ENCODE measurements around the gene SERPINB13. TPM values are rescaled to one million over a fixed set of nuclear protein-coding genes. Genes with fewer than 3 reads are reported as not detected.

Gene SERPINB13, protein sequence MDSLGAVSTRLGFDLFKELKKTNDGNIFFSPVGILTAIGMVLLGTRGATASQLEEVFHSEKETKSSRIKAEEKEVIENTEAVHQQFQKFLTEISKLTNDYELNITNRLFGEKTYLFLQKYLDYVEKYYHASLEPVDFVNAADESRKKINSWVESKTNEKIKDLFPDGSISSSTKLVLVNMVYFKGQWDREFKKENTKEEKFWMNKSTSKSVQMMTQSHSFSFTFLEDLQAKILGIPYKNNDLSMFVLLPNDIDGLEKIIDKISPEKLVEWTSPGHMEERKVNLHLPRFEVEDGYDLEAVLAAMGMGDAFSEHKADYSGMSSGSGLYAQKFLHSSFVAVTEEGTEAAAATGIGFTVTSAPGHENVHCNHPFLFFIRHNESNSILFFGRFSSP
- polyA plus RNA-seq (ENCODE audit: insufficient read length in 4 of 4), result not detected

DNA sequence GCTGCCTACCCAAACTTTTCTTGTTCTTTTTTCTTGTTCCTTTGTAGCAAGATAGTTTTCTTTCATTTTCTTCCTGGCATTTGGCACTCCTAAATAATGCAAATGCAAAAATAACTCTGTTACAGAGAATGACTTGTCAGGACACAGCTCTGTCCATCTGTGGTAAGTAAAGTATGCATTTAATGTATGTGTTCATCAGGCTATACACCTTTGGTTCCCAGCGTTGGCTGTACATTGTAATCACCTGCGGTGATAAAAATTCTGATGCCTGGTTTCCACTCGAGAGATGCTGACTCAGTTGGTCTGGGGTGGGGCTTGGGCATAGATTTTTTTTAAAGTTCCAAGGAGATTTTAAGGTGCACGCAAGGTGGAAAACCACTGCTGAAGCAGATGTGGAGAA is at the start of gene SERPINB13:
Gene SERPINB13 (plus strand): TSS at position 378 of the 400 bp plus-strand sequence. CDS start 1,325 bp downstream, outside the sequence.
- no peak for DNase-seq (ENCODE audit: low read depth in 4 of 4, low spot score in 2 of 4)

DNA sequence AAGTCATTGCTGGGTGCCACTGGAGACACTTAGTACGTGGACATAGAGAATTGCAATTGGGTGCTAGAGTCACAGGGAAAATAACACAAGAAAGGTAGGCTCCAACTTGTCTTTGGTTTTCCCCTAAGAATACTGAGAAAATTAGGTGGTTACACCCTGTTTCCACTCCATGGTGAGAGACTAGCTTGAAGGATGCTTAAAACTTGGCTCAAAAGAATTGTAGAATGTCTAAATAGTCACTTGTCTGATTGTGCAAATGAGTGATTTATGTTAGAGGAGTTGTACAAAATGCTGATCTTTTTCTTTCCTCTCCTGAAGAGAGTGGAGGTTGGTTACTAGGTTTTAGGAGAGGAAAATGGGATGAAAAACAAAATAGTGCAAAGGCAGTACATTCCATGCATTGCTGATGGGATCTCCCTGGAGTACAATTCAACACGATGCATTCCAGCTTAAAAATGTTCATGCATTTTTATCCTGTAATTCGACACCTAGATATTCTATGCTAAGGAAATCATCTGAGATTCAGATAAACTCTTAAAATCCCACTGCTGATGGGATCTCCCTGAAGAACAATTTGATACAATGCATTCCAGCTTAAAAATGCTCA is 47.1 kb upstream of the SERPINB13 start:
- DNase-seq (ENCODE audit: low read depth in 4 of 4, low spot score in 2 of 4), result no peak

DNA sequence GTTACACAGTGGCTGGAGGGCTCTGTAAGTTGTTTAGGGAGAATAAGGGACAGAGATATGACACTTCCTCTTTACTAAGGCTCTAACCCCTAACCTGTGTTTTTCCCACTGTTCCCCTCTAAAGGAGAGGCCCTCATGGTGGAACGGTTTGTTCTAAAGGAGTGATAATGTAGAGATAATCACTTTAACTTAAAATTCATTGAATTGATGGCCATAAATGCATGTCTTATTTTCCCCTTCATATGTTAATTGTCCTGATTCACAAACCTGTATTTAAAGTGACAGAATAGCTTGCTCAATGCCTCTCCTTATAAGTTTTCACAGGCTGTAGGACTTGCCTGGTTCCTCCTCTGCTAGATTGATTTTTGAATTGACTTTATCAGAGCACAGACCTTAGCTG is 45.1 kb upstream of the SERPINB13 start, which contains the start of gene SERPINB12:
Gene SERPINB12 (plus strand): TSS at position 301 of the 400 bp plus-strand sequence. CDS start 13,791 bp downstream, outside the sequence.
- no peak for DNase-seq (ENCODE audit: low read depth in 4 of 4, low spot score in 2 of 4)

- DNase-seq (ENCODE audit: low read depth in 4 of 4, low spot score in 2 of 4), result no peak
Measured at GRCh38 chr18:63544017-63544416, 43.1 kb upstream of the SERPINB13 start.

- no peak for DNase-seq (ENCODE audit: low read depth in 4 of 4, low spot score in 2 of 4)
Measured at GRCh38 chr18:63545000-63545399, 42.1 kb upstream of the SERPINB13 start.

DNA sequence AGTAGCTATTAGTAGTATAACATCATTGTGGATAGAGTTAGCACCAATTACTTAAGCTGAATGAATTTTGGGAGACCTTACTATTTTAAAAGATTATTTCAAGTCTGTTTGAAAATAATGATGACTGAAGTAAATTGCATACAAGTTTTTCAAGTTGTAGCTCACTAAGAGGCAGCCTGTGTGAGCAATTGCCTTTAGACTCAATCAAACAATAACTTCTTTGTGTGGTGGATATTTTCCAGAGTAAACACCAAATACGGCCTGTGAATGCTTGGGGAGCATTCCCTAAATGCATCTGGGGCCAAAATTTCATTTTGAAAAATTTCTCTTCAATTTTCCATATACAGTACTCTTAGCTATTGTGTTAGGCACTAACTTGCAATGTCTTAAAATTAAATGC is 37.1 kb upstream of the SERPINB13 start:
- no peak for DNase-seq (ENCODE audit: low read depth in 4 of 4, low spot score in 2 of 4)

DNA sequence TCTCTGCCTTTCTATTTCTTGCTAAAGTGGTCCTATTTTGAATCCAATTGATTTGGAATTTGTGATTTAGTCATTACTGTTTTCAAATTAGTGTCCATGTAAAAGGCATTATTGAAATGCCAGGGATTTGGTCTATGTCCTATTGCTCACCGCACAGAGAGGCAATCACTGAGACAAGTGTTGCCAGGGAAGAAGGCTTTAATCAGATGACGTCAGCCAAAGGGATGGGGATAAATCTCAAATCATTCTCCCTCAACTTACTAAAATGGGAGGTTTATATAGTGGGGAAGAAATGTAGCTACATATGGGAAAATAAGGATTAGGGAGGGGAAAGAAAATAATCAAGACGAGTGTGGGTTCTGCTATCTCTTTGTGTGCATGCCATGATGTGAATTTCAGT is 35.4 kb upstream of the SERPINB13 start:
- DNase-seq (ENCODE audit: low read depth in 4 of 4, low spot score in 2 of 4), result no peak

DNA sequence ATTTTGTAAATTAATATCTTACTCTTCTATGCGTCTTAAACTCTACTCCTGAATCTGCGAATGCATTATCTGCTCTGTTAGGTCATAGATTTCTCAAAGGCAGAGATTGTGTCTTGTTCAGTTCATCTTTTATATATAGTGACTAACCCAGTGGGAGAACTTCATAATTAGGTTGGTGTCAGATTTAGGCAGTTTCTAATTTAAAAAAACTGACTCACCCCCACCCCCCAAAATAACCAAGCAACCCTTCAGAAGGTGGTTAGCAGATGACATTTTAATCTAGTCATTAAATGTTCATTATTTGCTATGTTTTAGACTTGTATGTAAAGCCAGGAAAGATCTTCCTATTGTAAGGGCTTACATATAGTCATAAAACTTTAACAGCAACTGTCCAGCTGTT is 34.6 kb upstream of the SERPINB13 start:
- DNase-seq (ENCODE audit: low read depth in 4 of 4, low spot score in 2 of 4), result no peak

DNA sequence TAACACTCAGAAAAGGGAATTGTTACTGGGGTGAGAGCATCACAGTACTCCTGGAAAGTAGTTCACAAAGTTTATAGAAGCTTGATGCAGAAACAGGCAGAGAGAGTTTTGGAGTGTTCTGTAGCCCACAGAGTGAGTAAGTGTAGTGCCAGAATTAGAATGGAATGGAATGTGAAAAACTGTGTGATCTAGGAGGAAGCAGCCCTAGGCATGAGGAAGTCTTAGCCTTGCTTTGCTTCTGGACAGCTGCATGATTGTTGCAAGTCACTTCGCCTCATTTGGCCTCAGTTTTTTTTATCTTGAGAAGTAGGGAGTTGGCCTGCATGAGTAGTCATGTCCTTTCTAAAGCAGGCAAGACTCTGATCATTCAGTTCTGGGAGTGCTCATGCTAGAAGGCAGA is 34.1 kb upstream of the SERPINB13 start:
- DNase-seq (ENCODE audit: low read depth in 4 of 4, low spot score in 2 of 4), result no peak

DNA sequence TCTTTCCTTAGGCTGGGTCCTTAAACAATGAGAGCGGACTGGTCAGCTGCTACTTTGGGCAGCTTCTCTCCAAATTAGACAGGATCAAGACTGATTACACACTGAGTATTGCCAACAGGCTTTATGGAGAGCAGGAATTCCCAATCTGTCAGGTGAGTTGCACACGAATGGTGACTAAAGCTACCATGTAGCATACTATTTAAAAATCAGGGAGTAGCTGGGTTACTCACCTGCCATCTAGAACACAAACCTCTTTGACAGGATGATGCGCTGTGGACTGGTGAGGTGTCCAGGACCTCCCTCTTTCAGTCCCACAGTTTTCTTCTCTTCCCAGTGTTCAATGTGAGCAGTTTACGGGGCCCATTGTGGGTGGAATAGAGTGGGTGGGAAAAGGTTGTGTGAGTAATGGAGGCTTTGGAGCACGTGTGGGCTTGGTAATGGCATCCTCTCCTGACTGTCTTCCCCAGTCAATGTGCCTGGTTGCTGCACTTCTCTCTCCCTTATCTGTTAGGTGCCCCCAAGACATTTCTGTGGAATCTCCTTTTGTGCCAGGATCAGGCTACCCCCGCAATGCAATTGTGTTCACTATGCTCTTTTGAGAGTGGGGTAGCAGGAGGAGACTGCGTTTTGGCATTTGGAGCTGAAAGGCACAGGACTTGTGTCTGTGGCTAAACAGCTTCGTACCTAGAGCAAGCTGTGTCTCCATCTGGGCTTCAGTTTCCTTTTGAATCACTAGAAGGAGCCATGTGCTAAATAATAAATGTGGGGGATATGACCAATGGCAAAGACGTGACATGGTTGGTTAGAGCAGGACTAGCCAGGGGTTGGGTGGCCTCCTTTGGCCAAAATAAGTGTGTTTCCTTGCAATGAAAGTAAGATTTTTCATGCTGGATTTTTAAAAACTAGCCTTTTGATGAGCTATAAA is 27.3 kb upstream of the SERPINB13 start:
- no peak for DNase-seq (ENCODE audit: low read depth in 4 of 4, low spot score in 2 of 4)

- no peak for DNase-seq (ENCODE audit: low read depth in 4 of 4, low spot score in 2 of 4)
Measured at GRCh38 chr18:63562284-63562683, 24.9 kb upstream of the SERPINB13 start.

- DNase-seq (ENCODE audit: low read depth in 4 of 4, low spot score in 2 of 4), result no peak
Measured at GRCh38 chr18:63564021-63564420, 23.1 kb upstream of the SERPINB13 start.

- no peak for DNase-seq (ENCODE audit: low read depth in 4 of 4, low spot score in 2 of 4)
Measured at GRCh38 chr18:63564561-63564960, 22.6 kb upstream of the SERPINB13 start.

DNA sequence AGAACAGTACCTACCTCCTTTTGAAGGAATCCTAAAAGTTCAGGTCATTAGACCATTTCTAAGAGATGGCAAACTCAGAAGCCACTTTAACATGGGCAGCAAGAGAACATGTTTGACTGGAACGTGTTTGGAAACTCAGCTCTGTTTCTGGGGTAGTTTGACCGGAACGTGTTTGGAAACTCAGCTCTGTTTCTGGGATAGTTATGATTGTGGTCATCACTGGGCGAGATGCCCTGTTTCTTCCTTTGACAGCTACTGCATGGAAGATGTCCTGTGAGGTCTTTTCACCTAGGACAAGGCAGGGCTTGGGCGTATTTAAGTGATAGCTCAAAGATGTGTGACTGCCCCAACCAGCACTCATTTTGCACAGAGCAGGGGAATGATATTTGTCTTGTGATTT is 19.9 kb upstream of the SERPINB13 start:
- no peak for DNase-seq (ENCODE audit: low read depth in 4 of 4, low spot score in 2 of 4)

DNA sequence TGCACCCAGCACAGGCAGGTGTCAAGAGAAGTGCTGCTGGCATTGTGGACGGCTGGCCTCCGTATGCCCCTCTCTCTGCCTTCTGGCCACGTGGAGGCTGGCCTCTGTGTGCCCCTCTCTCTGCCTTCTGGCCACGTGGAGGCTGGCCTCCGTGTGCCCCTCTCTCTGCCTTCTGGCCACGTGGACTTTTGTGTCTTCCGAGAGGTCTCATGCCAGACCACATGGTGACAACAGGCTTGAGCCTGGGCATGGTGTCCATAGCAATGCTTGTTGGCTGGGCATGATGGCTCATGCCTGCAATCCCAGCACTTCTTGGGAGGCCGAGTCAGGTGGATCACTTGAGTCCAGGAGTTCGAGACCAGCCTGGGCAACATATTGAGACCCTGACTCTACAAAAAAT is 19.3 kb upstream of the SERPINB13 start:
- no peak for DNase-seq (ENCODE audit: low read depth in 4 of 4, low spot score in 2 of 4)

GRCh38 chr18:63570721-63571120 is 16.4 kb upstream of the SERPINB13 start:
- no peak for DNase-seq (ENCODE audit: low read depth in 4 of 4, low spot score in 2 of 4)

DNA sequence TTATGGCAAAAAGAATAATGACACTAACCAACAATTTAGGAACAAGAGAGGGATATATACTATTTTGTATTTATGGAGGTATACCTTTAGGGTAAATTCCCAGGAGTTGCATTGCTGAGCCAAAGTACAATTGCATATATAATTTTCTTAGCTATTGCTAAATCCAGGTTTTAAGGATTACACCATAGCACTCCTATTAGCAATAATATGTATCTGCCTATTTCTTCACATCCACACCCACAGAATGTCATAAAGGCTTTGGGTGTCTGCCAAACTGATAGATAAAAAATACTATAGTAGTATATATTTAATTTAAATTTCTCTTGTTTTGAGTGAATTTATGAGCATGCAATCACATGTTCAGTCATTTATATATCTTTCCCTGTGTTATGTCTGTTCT is 11.5 kb upstream of the SERPINB13 start:
- DNase-seq (ENCODE audit: low read depth in 4 of 4, low spot score in 2 of 4), result no peak

DNA sequence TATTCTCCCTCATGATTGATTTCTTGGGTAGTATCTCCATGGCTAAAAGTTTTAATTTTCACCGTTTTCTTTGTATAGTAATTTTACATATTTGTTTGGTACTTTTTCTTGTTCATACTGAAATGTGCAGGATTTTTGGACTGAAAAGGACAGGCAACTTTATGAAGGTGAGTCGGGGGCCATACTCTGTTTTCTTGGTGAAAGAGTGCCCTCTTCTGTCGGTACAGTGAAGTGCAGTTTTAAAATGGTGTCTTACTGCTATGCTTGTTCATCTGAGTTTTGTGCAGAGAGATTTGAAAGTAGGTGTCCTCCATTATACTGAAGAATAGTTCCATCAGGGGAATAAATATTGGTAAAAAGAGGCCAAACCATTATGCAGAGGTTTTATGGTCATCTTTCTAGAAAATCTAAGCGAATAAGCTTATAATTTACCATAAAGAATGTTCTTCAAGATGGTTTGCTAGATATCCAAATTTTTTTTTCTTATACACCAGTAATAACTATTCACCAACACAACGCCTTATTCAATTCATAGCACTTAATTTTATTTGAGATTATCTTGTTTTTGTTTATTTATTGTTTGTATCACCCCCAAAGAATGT is 8.7 kb upstream of the SERPINB13 start:
- DNase-seq (ENCODE audit: low read depth in 4 of 4, low spot score in 2 of 4), result peak in 3 of 4 donors; percentile 20 to 32 (median 21)

- DNase-seq (ENCODE audit: low read depth in 4 of 4, low spot score in 2 of 4), result no peak
Measured at GRCh38 chr18:63579616-63580015, 7.5 kb upstream of the SERPINB13 start.

DNA sequence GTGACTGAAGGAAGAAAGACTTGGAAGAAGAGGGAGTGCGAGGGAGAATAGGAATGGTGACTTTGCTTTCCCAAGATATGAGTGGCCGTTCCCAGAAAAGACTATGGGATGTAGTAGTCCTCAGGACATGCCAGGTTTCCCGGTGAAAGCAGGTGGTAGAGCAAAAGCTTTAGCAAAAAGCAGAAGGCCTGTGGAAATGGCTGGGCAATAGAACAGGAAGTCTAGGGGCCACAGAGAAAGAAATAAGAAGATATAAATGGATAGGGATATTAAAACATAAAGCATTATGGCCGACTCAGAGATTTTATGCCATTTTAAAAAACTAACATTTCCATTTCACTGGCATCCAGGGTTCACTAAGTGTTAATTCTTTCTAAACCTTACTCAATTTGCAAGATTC is 1.2 kb upstream of the SERPINB13 start:
- no peak for DNase-seq (ENCODE audit: low read depth in 4 of 4, low spot score in 2 of 4)

GRCh38 chr18:63586431-63586830 is 712 bp upstream of the SERPINB13 start:
- no peak for DNase-seq (ENCODE audit: low read depth in 4 of 4, low spot score in 2 of 4)
